ENCODE results near the gene LCNL1.
A peak's percentile ranks its signal among the peaks of the same experiment; 100 is the strongest.

LCNL1 gene

GRCh38 chr9:137013571-137013940, 30.8 kb downstream of the LCNL1 start:
- DNase-seq: no peak

- DNase-seq: no peak
Observed at GRCh38 chr9:137014166-137014565, 31.4 kb downstream of the LCNL1 start.

GRCh38 chr9:137014776-137015539, 32.2 kb downstream of the LCNL1 start:
- DNase-seq: no peak

GRCh38 chr9:137015540-137015930, 32.7 kb downstream of the LCNL1 start:
- no peak for DNase-seq

GRCh38 chr9:137015976-137016375, 33.2 kb downstream of the LCNL1 start:
- DNase-seq: no peak

GRCh38 chr9:137016436-137016835, 33.6 kb downstream of the LCNL1 start:
- DNase-seq: no peak

GRCh38 chr9:137017071-137017470, 34.3 kb downstream of the LCNL1 start:
- DNase-seq: no peak

GRCh38 chr9:137017791-137018497, 35.2 kb downstream of the LCNL1 start:
- DNase-seq: no peak

- DNase-seq: no peak
Observed at GRCh38 chr9:137018761-137019559, 36.2 kb downstream of the LCNL1 start.

GRCh38 chr9:137019891-137020683, 37.3 kb downstream of the LCNL1 start:
- DNase-seq: no peak

- no peak for DNase-seq
Observed at GRCh38 chr9:137020771-137021567, 38.2 kb downstream of the LCNL1 start.

- DNase-seq: no peak
Observed at GRCh38 chr9:137021568-137021978, 38.8 kb downstream of the LCNL1 start.

GRCh38 chr9:137021979-137022661, 39.3 kb downstream of the LCNL1 start:
- DNase-seq: no peak

GRCh38 chr9:137022662-137023008, 39.8 kb downstream of the LCNL1 start:
- DNase-seq: no peak

GRCh38 chr9:137023157-137023556, 40.4 kb downstream of the LCNL1 start:
- no peak for DNase-seq

GRCh38 chr9:137023583-137023991, 40.8 kb downstream of the LCNL1 start:
- DNase-seq: no peak

GRCh38 chr9:137025517-137025966, 42.7 kb downstream of the LCNL1 start:
- DNase-seq: peak; percentile 42

GRCh38 chr9:137026384-137026783, 43.6 kb downstream of the LCNL1 start:
- no peak for DNase-seq

- DNase-seq: no peak
Observed at GRCh38 chr9:137026828-137027227, 44.0 kb downstream of the LCNL1 start.

- DNase-seq: no peak
Observed at GRCh38 chr9:137027369-137028262, 44.8 kb downstream of the LCNL1 start, which contains the start of gene ABCA2. TSS of gene ABCA2 (minus strand) at chr9:137028237. CDS start at chr9:137028140, 97 bp downstream.

Data from DMS 273 treated with DMSO at 0.1 percent for 48 hours (cell line).